ENCODE results near the gene ZNF688.
A peak's percentile ranks its signal among the peaks of the same experiment; 100 is the strongest.

Gene ZNF688

GRCh38 chr16:30528799-30529457 is 42.6 kb downstream of the ZNF688 start:
- no peak for ATAC-seq
- TF ChIP-seq GLIS3 (CRISPR knock-in tag; IDR thresholded peaks at IDR 0.05) = no peak
- no peak for TF ChIP-seq RARB (CRISPR knock-in tag; IDR thresholded peaks at IDR 0.05)
- no peak for TF ChIP-seq POU6F1 (CRISPR knock-in tag; IDR thresholded peaks at IDR 0.05; ENCODE audit: borderline replicate concordance, low read depth)
- no peak for TF ChIP-seq TOX (CRISPR knock-in tag; IDR thresholded peaks at IDR 0.05; ENCODE audit: borderline replicate concordance)

DNA sequence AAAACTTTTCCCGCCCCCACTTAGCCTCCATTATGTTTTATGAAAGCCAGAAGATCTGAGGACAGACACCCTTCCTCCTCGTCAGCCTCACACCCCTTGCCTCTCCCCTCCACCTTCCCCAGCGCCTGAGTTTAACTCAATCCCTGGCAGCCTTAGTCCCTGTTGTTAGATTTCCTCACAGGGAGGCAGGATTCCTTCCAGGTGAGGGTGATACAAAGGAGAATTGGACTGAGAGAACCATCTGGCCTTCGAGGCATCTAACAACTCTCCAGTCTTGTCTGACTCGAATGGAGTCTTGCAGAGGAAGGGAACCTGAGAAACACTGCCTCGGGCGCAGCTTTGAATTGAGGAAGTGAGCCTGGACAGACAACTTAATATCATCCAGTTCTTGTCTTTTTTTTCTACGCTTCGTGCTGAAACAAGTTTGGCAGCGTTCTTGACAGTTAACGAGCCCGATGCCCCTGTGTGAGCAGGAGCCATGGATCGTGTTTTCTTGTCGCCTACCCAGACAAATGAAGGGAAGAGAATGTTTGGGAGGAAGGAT is 43.8 kb downstream of the ZNF688 start:
- no peak for ATAC-seq
- TF ChIP-seq, protein P1, sequence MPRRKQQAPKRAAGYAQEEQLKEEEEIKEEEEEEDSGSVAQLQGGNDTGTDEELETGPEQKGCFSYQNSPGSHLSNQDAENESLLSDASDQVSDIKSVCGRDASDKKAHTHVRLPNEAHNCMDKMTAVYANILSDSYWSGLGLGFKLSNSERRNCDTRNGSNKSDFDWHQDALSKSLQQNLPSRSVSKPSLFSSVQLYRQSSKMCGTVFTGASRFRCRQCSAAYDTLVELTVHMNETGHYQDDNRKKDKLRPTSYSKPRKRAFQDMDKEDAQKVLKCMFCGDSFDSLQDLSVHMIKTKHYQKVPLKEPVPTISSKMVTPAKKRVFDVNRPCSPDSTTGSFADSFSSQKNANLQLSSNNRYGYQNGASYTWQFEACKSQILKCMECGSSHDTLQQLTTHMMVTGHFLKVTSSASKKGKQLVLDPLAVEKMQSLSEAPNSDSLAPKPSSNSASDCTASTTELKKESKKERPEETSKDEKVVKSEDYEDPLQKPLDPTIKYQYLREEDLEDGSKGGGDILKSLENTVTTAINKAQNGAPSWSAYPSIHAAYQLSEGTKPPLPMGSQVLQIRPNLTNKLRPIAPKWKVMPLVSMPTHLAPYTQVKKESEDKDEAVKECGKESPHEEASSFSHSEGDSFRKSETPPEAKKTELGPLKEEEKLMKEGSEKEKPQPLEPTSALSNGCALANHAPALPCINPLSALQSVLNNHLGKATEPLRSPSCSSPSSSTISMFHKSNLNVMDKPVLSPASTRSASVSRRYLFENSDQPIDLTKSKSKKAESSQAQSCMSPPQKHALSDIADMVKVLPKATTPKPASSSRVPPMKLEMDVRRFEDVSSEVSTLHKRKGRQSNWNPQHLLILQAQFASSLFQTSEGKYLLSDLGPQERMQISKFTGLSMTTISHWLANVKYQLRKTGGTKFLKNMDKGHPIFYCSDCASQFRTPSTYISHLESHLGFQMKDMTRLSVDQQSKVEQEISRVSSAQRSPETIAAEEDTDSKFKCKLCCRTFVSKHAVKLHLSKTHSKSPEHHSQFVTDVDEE (CRISPR knock-in tag; IDR thresholded peaks at IDR 0.05) = no peak
- TF ChIP-seq, protein P2, sequence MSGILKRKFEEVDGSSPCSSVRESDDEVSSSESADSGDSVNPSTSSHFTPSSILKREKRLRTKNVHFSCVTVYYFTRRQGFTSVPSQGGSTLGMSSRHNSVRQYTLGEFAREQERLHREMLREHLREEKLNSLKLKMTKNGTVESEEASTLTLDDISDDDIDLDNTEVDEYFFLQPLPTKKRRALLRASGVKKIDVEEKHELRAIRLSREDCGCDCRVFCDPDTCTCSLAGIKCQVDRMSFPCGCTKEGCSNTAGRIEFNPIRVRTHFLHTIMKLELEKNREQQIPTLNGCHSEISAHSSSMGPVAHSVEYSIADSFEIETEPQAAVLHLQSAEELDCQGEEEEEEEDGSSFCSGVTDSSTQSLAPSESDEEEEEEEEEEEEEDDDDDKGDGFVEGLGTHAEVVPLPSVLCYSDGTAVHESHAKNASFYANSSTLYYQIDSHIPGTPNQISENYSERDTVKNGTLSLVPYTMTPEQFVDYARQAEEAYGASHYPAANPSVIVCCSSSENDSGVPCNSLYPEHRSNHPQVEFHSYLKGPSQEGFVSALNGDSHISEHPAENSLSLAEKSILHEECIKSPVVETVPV (CRISPR knock-in tag; IDR thresholded peaks at IDR 0.05) = no peak
- TF ChIP-seq ZFP30 (CRISPR knock-in tag; IDR thresholded peaks at IDR 0.05) (no peak), CREB5 (CRISPR knock-in tag; IDR thresholded peaks at IDR 0.05; ENCODE audit: low read depth) (no peak), ESRRG (CRISPR knock-in tag; IDR thresholded peaks at IDR 0.05) (no peak), ZC3H10 (CRISPR knock-in tag; IDR thresholded peaks at IDR 0.05) (no peak), ZNF8 (CRISPR knock-in tag; IDR thresholded peaks at IDR 0.05) (no peak), ARNTL (CRISPR knock-in tag; IDR thresholded peaks at IDR 0.05; ENCODE audit: borderline replicate concordance, low read depth) (no peak), BACH2 (CRISPR knock-in tag; IDR thresholded peaks at IDR 0.05; ENCODE audit: borderline replicate concordance) (no peak), CSDC2 (CRISPR knock-in tag; IDR thresholded peaks at IDR 0.05) (no peak), GLIS3 (CRISPR knock-in tag; IDR thresholded peaks at IDR 0.05) (no peak), SNAI2 (CRISPR knock-in tag; IDR thresholded peaks at IDR 0.05) (no peak)

- TF ChIP-seq, protein P2 (CRISPR knock-in tag; IDR thresholded peaks at IDR 0.05) = 0 out of 2 replicates have a peak, but pooled peaks have one; percentile 53
- TF ChIP-seq, protein P1 (CRISPR knock-in tag; IDR thresholded peaks at IDR 0.05) = 0 out of 2 replicates have a peak, but pooled peaks have one; percentile 28
- no peak for TF ChIP-seq PPARA (CRISPR knock-in tag; IDR thresholded peaks at IDR 0.05; ENCODE audit: borderline replicate concordance)
- TF ChIP-seq ZC3H10 (CRISPR knock-in tag; IDR thresholded peaks at IDR 0.05) = no peak
- TF ChIP-seq, protein P3, sequence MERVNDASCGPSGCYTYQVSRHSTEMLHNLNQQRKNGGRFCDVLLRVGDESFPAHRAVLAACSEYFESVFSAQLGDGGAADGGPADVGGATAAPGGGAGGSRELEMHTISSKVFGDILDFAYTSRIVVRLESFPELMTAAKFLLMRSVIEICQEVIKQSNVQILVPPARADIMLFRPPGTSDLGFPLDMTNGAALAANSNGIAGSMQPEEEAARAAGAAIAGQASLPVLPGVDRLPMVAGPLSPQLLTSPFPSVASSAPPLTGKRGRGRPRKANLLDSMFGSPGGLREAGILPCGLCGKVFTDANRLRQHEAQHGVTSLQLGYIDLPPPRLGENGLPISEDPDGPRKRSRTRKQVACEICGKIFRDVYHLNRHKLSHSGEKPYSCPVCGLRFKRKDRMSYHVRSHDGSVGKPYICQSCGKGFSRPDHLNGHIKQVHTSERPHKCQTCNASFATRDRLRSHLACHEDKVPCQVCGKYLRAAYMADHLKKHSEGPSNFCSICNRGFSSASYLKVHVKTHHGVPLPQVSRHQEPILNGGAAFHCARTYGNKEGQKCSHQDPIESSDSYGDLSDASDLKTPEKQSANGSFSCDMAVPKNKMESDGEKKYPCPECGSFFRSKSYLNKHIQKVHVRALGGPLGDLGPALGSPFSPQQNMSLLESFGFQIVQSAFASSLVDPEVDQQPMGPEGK (CRISPR knock-in tag; IDR thresholded peaks at IDR 0.05; ENCODE audit: borderline replicate concordance) = peak; percentile 80
- TF ChIP-seq ESRRG (CRISPR knock-in tag; IDR thresholded peaks at IDR 0.05) = 0 out of 2 replicates have a peak, but pooled peaks have one; percentile 48
- ATAC-seq = peak; percentile 94
These were observed 44.5 kb downstream of the ZNF688 start for GRCh38 chr16:30526823-30527634.
